A673 (cell line): ENCODE measurements around the gene TTLL5.

Experiments used
- CTCF ChIP-seq: fragments of 300-800, 200-600 bp; sonication (generic); conservative IDR thresholded peaks from 2 replicates; pipeline ENCODE4 v1.5.1; 2017; ENCODE audit warnings: low read depth, mild to moderate bottlenecking, antibody characterized with exemption, low read length, moderate library complexity, mixed read lengths
- EZH2 ChIP-seq: fragments of 200-600 bp; sonication (generic); IDR thresholded peaks from 2 replicates; pipeline ENCODE4 v1.6.1; 2017; ENCODE audit warnings: borderline replicate concordance, low read depth, mild to moderate bottlenecking, mixed read lengths, antibody characterized with exemption, low read length; ENCODE audit not compliant: poor library complexity, severe bottlenecking

- TF ChIP-seq CTCF (no peak), EZH2 (no peak)
These were observed 150.9 kb downstream of the TTLL5 start for GRCh38 chr14:75811872-75812499.
